GM12878 (cell line): ENCODE data around the gene BLTP1. TPM values are rescaled to one million over a fixed set of nuclear protein-coding genes. Genes with fewer than 3 reads are reported as not detected.

ENCODE experiments used
- ATAC-seq: fragments of 200-7000 bp; cut with Tn5 transposase; 3 replicates; pipeline ENCODE4 v1.9.1; 2020; ENCODE audit warnings: mild to moderate bottlenecking, moderate library complexity
- BruUV-seq: library from RNA; stranded (reverse); fragments of 400-500 nt; replicated peaks from 2 replicates; lab custom pipeline; 2021; lab: Mats Ljungman, UMichigan
- CTCF ChIA-PET: fragments of 300-600 bp; sonication (Branson Sonifier 250); formaldehyde crosslinking; extraction: SDS; loops from one replicate; lab custom pipeline; 2021; ENCODE audit warnings: inconsistent platforms; lab: Yijun Ruan, JAX
- POLR2A ChIA-PET: fragments of 350-600 bp; formaldehyde crosslinking; extraction: SDS; loops from one replicate; lab custom pipeline; 2021; ENCODE audit warnings: inconsistent platforms; lab: Charles Lee
- RAD21 ChIA-PET: fragments of 300-600 bp; sonication (Branson Sonifier 250); formaldehyde crosslinking; loops from one replicate; lab custom pipeline; 2023; ENCODE audit warnings: antibody characterized with exemption; ENCODE audit not compliant: unreplicated experiment; lab: Charles Lee
- SMC1A ChIA-PET: fragments of 300-600 bp; sonication (Branson Sonifier 250); formaldehyde crosslinking; loops from one replicate; lab custom pipeline; 2023; ENCODE audit not compliant: unreplicated experiment, uncharacterized antibody; lab: Charles Lee
- DNase-seq: peaks from one replicate; pipeline ENCODE4 v3.0.0-alpha.2; 2011; ENCODE audit warnings: low read depth, low spot score
- FAIRE-seq: peaks from 3 replicates; lab custom pipeline; 2011; peaks lifted over from hg19 to GRCh38; lab: Jason Lieb, UNC
- H2AFZ ChIP-seq: 2 replicates; pipeline ENCODE4 v1.6.0; 2011; ENCODE audit warnings: low read depth, low read length, control low read depth; ENCODE audit not compliant: control insufficient read depth
- H3K27ac ChIP-seq: 2 replicates; pipeline ENCODE4 v1.5.1; 2011; ENCODE audit warnings: control low read depth; ENCODE audit not compliant: control insufficient read depth, insufficient read depth
- H3K27me3 ChIP-seq, 2 experiments: replicated peaks in 1 of 2; 2 replicates each; pipeline versions ENCODE4 v1.6.0 to v1.6.1; 2011; ENCODE audit warnings: low read length in 1 of 2; ENCODE audit not compliant: control insufficient read depth in 2 of 2, insufficient read depth in 2 of 2
- H3K36me3 ChIP-seq, 2 experiments: 2 replicates each; pipeline ENCODE4 v1.5.1; 2011; ENCODE audit warnings: low read length in 1 of 2; ENCODE audit not compliant: control insufficient read depth in 2 of 2, insufficient read depth in 2 of 2
- H3K4me1 ChIP-seq: 2 replicates; pipeline ENCODE4 v1.6.1; 2011; ENCODE audit warnings: mild to moderate bottlenecking, low read length, moderate library complexity, mixed read lengths; ENCODE audit not compliant: control insufficient read depth, insufficient read depth
- H3K4me2 ChIP-seq: 2 replicates; pipeline ENCODE4 v1.6.0; 2011; ENCODE audit warnings: control low read depth; ENCODE audit not compliant: control insufficient read depth, insufficient read depth
- H3K4me3 ChIP-seq: fragments of 200-600 bp; sonication (generic); 2 replicates; pipeline ENCODE4 v1.5.1; 2016
- H3K79me2 ChIP-seq: 2 replicates; pipeline ENCODE4 v1.6.0; 2011; ENCODE audit warnings: low read length; ENCODE audit not compliant: control insufficient read depth, insufficient read depth
- H3K9ac ChIP-seq: 2 replicates; pipeline ENCODE4 v1.8.0; 2011; ENCODE audit warnings: low read length, control low read depth, mixed read lengths; ENCODE audit not compliant: control insufficient read depth, insufficient read depth
- H3K9me3 ChIP-seq: replicated peaks from 3 replicates; pipeline ENCODE4 v1.5.1; 2011; ENCODE audit warnings: mild to moderate bottlenecking, low read length; ENCODE audit not compliant: control insufficient read depth, insufficient read depth
- H4K20me1 ChIP-seq: 2 replicates; pipeline ENCODE4 v1.6.0; 2011; ENCODE audit not compliant: control insufficient read depth, insufficient read depth
- MTA2 ChIP-seq: fragments of 450-650 bp; IDR thresholded peaks from 2 replicates; pipeline ENCODE4 v1.6.1; 2016; ENCODE audit warnings: low read depth, mild to moderate bottlenecking, moderate library complexity
- RCOR1 ChIP-seq: conservative IDR thresholded peaks from 2 replicates; pipeline ENCODE4 v1.6.1; 2012; ENCODE audit warnings: low read depth, low read length, improper control_type of control experiment
- STAT3 ChIP-seq: IDR thresholded peaks from 2 replicates; pipeline ENCODE4 v1.6.1; 2011; ENCODE audit warnings: low read depth, low read length, improper control_type of control experiment
- WGBS: methylation state at CpG from one replicate; pipeline ENCODE4 v1.1.6; 2016; ENCODE audit warnings: low lambda C conversion rate; ENCODE audit not compliant: insufficient replicate concordance, insufficient coverage; ENCODE audit errors: missing lambda C conversion rate; 5-methylcytosine and 5-hydroxymethylcytosine counted together
- in situ Hi-C: fragments of 300-500 bp; cut with MboI; formaldehyde crosslinking; loops from 9 replicates; pipeline ENCODE4 v1.14.3; 2018; ENCODE audit warnings: mixed read lengths
- intact Hi-C: fragments of 100-400 bp; cut with micrococcal nuclease; formaldehyde crosslinking; loops from one replicate; pipeline ENCODE4 v1.14.2; 2022; ENCODE audit not compliant: unreplicated experiment
- polyA plus RNA-seq, 11 experiments: library from polyadenylated mRNA; depleted of rRNA in 4 of 11; unstranded in 6 of 11; stranded (reverse) in 5 of 11; fragments of >200 nt; fragmentation: Nextera tagmentation in 4 of 11; fragmentation: Illumina TruSeq in 1 of 11; extraction: Ambion mirVana in 4 of 11; extraction: Trizol in 1 of 11; gene quantifications; 1 replicate in 1 of 11; 2 replicates in 10 of 11; pipeline versions ENCODE4 v1.2.1 to v1.2.3, GENCODE V29; 2011 to 2016; ENCODE audit warnings: inconsistent platforms in 2 of 11, missing spikeins in 2 of 11, low read depth in 1 of 11
- total RNA-seq, 4 experiments: library from RNA; depleted of rRNA in 3 of 4; stranded (reverse); fragments of >200 nt in 3 of 4; fragmentation: Illumina TruSeq in 1 of 4; extraction: Trizol in 1 of 4; gene quantifications; 2 replicates each; pipeline versions ENCODE4 v1.2.1 to v1.2.3, GENCODE V29; 2013 to 2021
- TF ChIP-seq, protein P1 (sequence below): IDR thresholded peaks from 2 replicates; pipeline ENCODE4 v1.6.1; 2012; ENCODE audit warnings: low read depth, low read length, improper control_type of control experiment
- TF ChIP-seq, protein P2 (sequence below): IDR thresholded peaks from 2 replicates; pipeline ENCODE4 v1.6.1; 2012; ENCODE audit warnings: mild to moderate bottlenecking, low read depth, low read length
- TF ChIP-seq, protein P3 (sequence below): fragments of 450-650 bp; IDR thresholded peaks from 2 replicates; pipeline ENCODE4 v1.6.1; 2016; ENCODE audit warnings: mild to moderate bottlenecking

Gene BLTP1
- total and polyA plus RNA-seq, 10 of the 15 experiments (the other 5 are each of a cell fraction or from before 2014, with no cell fraction given) = 3.4 to 38.1 (median 16.3) TPM

DNA sequence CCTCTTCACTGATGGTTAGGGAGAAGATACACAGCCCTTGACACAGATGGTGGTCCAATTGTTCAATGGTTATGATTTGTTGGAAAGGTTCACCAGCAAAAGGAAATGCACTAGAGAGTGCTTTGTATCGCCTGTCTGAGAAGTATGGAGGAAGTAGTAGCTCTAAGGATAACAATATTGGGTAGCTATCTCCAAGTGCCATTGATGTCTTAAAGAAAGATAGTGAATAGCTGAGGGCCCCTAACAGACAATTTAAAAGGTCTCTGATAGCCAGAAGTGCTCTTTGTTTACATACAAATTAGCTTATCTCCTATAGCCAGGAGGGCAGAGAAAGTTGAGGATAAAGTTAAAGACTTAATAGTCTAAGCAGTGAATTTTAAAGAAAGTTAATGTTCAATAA lies 33.9 kb upstream of the BLTP1 start:
- H3K9me3 ChIP-seq = no peaks in the 10 kb centered on the region; the same call in 2 of the 3 replicates
- DNase-seq (no peak), ATAC-seq (no peak), FAIRE-seq (no peak)
- WGBS = 28% methylated on average over 1 of the region's 1 CpG
- H4K20me1 ChIP-seq = no peaks in the 10 kb centered on the region
- no peak overlapping the region for H3K4me3 ChIP-seq
- no TSS peak for BruUV-seq
- CTCF ChIA-PET = interaction anchor here (1.1 kb wide), 1 partner anchor 12 kb away, joined by 5 read pairs; no protein-coding TSS in a partner anchor
- H3K4me1 ChIP-seq = no peaks in the 10 kb centered on the region
- TF ChIP-seq MTA2 (no peak), RCOR1 (no peak), STAT3 (no peak)
- TF ChIP-seq, protein P1, sequence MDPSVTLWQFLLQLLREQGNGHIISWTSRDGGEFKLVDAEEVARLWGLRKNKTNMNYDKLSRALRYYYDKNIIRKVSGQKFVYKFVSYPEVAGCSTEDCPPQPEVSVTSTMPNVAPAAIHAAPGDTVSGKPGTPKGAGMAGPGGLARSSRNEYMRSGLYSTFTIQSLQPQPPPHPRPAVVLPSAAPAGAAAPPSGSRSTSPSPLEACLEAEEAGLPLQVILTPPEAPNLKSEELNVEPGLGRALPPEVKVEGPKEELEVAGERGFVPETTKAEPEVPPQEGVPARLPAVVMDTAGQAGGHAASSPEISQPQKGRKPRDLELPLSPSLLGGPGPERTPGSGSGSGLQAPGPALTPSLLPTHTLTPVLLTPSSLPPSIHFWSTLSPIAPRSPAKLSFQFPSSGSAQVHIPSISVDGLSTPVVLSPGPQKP = no peak
- TF ChIP-seq, protein P2, sequence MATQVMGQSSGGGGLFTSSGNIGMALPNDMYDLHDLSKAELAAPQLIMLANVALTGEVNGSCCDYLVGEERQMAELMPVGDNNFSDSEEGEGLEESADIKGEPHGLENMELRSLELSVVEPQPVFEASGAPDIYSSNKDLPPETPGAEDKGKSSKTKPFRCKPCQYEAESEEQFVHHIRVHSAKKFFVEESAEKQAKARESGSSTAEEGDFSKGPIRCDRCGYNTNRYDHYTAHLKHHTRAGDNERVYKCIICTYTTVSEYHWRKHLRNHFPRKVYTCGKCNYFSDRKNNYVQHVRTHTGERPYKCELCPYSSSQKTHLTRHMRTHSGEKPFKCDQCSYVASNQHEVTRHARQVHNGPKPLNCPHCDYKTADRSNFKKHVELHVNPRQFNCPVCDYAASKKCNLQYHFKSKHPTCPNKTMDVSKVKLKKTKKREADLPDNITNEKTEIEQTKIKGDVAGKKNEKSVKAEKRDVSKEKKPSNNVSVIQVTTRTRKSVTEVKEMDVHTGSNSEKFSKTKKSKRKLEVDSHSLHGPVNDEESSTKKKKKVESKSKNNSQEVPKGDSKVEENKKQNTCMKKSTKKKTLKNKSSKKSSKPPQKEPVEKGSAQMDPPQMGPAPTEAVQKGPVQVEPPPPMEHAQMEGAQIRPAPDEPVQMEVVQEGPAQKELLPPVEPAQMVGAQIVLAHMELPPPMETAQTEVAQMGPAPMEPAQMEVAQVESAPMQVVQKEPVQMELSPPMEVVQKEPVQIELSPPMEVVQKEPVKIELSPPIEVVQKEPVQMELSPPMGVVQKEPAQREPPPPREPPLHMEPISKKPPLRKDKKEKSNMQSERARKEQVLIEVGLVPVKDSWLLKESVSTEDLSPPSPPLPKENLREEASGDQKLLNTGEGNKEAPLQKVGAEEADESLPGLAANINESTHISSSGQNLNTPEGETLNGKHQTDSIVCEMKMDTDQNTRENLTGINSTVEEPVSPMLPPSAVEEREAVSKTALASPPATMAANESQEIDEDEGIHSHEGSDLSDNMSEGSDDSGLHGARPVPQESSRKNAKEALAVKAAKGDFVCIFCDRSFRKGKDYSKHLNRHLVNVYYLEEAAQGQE = no peak
- TF ChIP-seq, protein P3, sequence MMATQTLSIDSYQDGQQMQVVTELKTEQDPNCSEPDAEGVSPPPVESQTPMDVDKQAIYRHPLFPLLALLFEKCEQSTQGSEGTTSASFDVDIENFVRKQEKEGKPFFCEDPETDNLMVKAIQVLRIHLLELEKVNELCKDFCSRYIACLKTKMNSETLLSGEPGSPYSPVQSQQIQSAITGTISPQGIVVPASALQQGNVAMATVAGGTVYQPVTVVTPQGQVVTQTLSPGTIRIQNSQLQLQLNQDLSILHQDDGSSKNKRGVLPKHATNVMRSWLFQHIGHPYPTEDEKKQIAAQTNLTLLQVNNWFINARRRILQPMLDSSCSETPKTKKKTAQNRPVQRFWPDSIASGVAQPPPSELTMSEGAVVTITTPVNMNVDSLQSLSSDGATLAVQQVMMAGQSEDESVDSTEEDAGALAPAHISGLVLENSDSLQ = no peak
- TF ChIP-seq, all 136 proteins: peak for 0
- Histone ChIP-seq H3K27me3 (no peaks in the 10 kb centered on the region), H3K36me3 (no peaks in the 10 kb centered on the region), H3K9ac (no peak overlapping the region), H3K79me2 (no peaks in the 10 kb centered on the region), H3K4me2 (no peak overlapping the region), H3K27ac (no peak overlapping the region), H2AFZ (no peak overlapping the region)
- intact Hi-C loops (no loop called here), in situ Hi-C loops (no loop called here)
- ChIA-PET SMC1A (no interaction called here), RAD21 (no interaction called here), POLR2A (no interaction called here)
